Left forelimb (tissue), 1 donor: ENCODE data around the gene KHDRBS1.
"Not testable (repeated sequence)": the region's sequence is repeated elsewhere in the genome, so short reads cannot be mapped to it uniquely, and the experiment has no call there.

Experiments
- DNase-seq: peaks from one replicate; pipeline ENCODE4 v3.0.0-alpha.2; 2018; ENCODE audit warnings: low spot score

KHDRBS1 gene

GRCh38 chr1:32013386-32014198 is at the start of gene KHDRBS1:
Gene KHDRBS1 (plus strand): TSS chr1:32013868. CDS start chr1:32013996, 128 bp downstream.
- DNase-seq = peak; percentile 99

GRCh38 chr1:31970873-31971272 is 42.8 kb upstream of the KHDRBS1 start:
- DNase-seq = no peak

- DNase-seq = no peak
Observed at GRCh38 chr1:31976401-31976800, 37.3 kb upstream of the KHDRBS1 start.

GRCh38 chr1:31977385-31978131 is 36.1 kb upstream of the KHDRBS1 start:
- no peak for DNase-seq

- no peak for DNase-seq
Observed at GRCh38 chr1:31978843-31979400, 34.7 kb upstream of the KHDRBS1 start.

- DNase-seq = no peak
Observed at GRCh38 chr1:31980835-31981455, 32.7 kb upstream of the KHDRBS1 start.

GRCh38 chr1:31981456-31981839 is 32.2 kb upstream of the KHDRBS1 start:
- no peak for DNase-seq

GRCh38 chr1:31981972-31982371 is 31.7 kb upstream of the KHDRBS1 start:
- DNase-seq = no peak

- DNase-seq = no peak
Observed at GRCh38 chr1:31984419-31985347, 29.0 kb upstream of the KHDRBS1 start.

- DNase-seq = no peak
Observed at GRCh38 chr1:31985430-31985829, 28.2 kb upstream of the KHDRBS1 start.

- no peak for DNase-seq
Observed at GRCh38 chr1:31987135-31987619, 26.5 kb upstream of the KHDRBS1 start.

GRCh38 chr1:31989964-31990363 is 23.7 kb upstream of the KHDRBS1 start:
- no peak for DNase-seq

- no peak for DNase-seq
Observed at GRCh38 chr1:31991182-31991581, 22.5 kb upstream of the KHDRBS1 start.

GRCh38 chr1:31995263-31995662 is 18.4 kb upstream of the KHDRBS1 start:
- no peak for DNase-seq

- DNase-seq = not testable (repeated sequence)
Observed at GRCh38 chr1:31996121-31996520, 17.5 kb upstream of the KHDRBS1 start.

GRCh38 chr1:32001863-32002262 is 11.8 kb upstream of the KHDRBS1 start:
- DNase-seq = no peak

GRCh38 chr1:32002285-32002684 is 11.4 kb upstream of the KHDRBS1 start:
- not testable (repeated sequence) for DNase-seq

- peak; percentile 31 for DNase-seq
Observed at GRCh38 chr1:32005522-32005921, 8.1 kb upstream of the KHDRBS1 start.

- DNase-seq = no peak
Observed at GRCh38 chr1:32007591-32007940, 6.1 kb upstream of the KHDRBS1 start.

- no peak for DNase-seq
Observed at GRCh38 chr1:32010246-32010645, 3.4 kb upstream of the KHDRBS1 start.

- no peak for DNase-seq
Observed at GRCh38 chr1:32012709-32013385, 821 bp upstream of the KHDRBS1 start.
